Activated naive CD8-positive, alpha-beta T cell treated with anti-CD3 and anti-CD28 coated beads, Interleukin-2, amount 10 ng/mL, durations not matched to agents 7 days and 5 days (primary cell): ENCODE measurements around the gene NSG2. TPM values are rescaled to one million over a fixed set of nuclear protein-coding genes. Genes with fewer than 3 reads are reported as not detected.

ENCODE experiments used
- ATAC-seq: fragments of 150-1000 bp; cut with Tn5 transposase; one replicate; pipeline ENCODE4 v1.10.0; 2021; ENCODE audit warnings: low read depth, moderate library complexity
- POLR2A ChIA-PET: fragments of 350-600 bp; sonication (Branson Sonifier 250); formaldehyde crosslinking; loops from one replicate; lab custom pipeline; 2021; ENCODE audit warnings: antibody characterized with exemption; lab: Charles Lee
- DNase-seq: peaks from one replicate; pipeline ENCODE4 v3.0.0; 2021
- H3K27ac Mint-ChIP-seq: one replicate; pipeline ENCODE4 v1.8.0; 2022; ENCODE audit warnings: mild to moderate bottlenecking, mixed read lengths
- H3K27me3 Mint-ChIP-seq: one replicate; pipeline ENCODE4 v1.8.0; 2022; ENCODE audit warnings: mild to moderate bottlenecking, moderate library complexity, mixed read lengths
- H3K36me3 Mint-ChIP-seq: one replicate; pipeline ENCODE4 v1.8.0; 2021; ENCODE audit warnings: mild to moderate bottlenecking, mixed read lengths
- H3K4me1 Mint-ChIP-seq: one replicate; pipeline ENCODE4 v1.8.0; 2021; ENCODE audit warnings: mixed read lengths
- H3K4me3 Mint-ChIP-seq: one replicate; pipeline ENCODE4 v1.8.0; 2022; ENCODE audit warnings: mild to moderate bottlenecking, moderate library complexity, mixed read lengths
- H3K9me3 Mint-ChIP-seq: one replicate; pipeline ENCODE4 v1.8.0; 2021; ENCODE audit warnings: mixed read lengths
- total RNA-seq, 2 experiments: library from RNA; stranded (reverse); gene quantifications; one replicate each; pipeline ENCODE4 v1.2.3, GENCODE V29; 2021

Gene NSG2
- total RNA-seq, 2 experiments from 2014 or later, result not detected

DNA sequence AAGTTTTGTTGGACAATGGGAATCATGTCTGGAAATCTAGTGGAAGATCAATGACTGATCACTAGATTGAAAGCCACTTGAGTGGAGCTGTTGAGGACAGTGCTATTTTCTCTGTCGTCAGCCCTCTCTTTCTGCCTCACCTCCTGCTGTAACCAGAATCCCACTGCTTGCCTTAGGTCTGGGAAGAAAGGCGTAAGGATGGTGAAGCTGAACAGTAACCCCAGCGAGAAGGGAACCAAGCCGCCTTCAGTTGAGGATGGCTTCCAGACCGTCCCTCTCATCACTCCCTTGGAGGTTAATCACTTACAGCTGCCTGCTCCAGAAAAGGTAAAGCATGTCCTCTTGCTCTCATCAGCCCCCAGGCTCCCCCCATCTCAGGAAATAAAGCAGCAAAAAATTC, 1.1 kb downstream of the NSG2 start:
- DNase-seq, result no peak
- Mint-ChIP-seq H3K4me3 (no peak overlapping the region), H3K27ac (no peak overlapping the region), H3K36me3 (no peaks in the 10 kb centered on the region), H3K4me1 (no peaks in the 10 kb centered on the region), H3K9me3 (no peaks in the 10 kb centered on the region), H3K27me3 (no peaks in the 10 kb centered on the region)
- ATAC-seq, result no peak
- POLR2A ChIA-PET, result no interaction called here

DNA sequence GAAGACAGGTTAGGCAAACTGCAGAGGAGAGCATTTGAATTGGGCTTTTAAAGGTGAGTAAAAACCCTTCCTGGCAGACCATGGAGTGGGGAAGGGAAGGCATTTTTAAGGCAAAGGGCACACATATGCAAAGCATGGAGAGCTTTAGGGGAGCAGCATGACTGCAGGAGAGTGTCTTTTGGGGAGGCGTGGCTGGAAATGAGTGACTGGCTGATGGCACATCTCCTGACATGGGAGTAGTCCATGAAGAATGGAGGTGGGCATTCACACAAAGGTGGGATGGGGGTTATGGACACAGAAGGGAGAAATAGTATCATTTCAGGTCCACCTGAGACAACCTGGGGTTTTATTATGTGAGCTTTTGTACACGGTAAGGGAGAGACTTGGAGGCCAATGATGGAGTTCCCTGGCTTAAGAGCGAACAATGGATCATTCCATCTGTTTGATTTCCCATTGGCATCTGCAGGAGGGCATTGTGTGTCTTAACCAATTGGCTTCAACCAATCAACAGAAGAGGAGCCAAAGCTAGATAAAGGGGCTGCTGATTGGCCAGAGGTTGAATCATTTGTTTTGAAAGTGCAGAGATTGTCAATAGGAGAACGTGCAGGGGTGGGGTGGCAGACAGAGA, 2.1 kb downstream of the NSG2 start:
- no peak overlapping the region for H3K27ac Mint-ChIP-seq
- H3K27me3 Mint-ChIP-seq, result no peaks in the 10 kb centered on the region
- H3K4me3 Mint-ChIP-seq, result no peak overlapping the region
- POLR2A ChIA-PET, result no interaction called here
- H3K36me3 Mint-ChIP-seq, result no peaks in the 10 kb centered on the region
- DNase-seq, result no peak
- ATAC-seq, result no peak
- H3K4me1 Mint-ChIP-seq, result no peaks in the 10 kb centered on the region
- H3K9me3 Mint-ChIP-seq, result no peaks in the 10 kb centered on the region

DNA sequence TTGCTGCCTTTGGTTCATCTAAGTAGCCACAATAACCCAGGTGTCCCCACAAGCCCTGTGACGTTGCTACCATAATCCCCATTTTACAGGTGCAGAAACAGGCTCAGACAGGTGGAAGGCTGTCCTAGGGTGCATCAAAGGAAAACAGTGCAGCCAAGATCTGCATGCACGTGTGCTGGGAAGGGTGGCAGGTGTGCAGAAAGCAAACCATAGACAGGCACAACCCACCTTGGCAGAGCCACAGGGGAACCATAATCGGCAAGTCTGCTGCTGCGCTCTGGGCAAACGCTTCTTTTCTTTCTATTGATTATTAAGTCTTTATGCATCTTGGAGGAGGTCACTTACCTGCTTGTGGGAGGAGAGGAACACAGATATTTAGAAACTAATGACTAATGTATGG, 7.1 kb downstream of the NSG2 start:
- H3K27ac Mint-ChIP-seq, result no peak overlapping the region
- POLR2A ChIA-PET, result no interaction called here

DNA sequence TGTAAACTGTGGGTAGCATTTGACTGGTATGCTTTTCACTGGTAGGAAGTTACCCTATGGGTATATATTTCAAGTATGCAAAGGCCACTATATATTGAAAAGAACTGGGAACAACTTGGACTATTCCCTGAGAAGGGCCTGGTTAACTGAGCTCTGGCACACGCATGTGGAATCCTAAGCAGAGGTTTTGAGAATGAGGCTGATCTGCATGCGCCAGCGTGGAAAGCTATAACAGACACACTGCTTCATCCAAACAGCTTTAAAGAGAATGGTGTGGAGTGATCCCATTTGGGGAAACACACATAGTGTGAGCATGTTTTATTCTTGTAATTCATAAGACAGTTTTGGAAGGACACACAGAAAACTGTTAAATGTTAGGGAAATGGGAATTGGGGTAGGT, 8.4 kb downstream of the NSG2 start:
- no peaks in the 10 kb centered on the region for H3K36me3 Mint-ChIP-seq
- H3K4me1 Mint-ChIP-seq, result no peaks in the 10 kb centered on the region
- no peaks in the 10 kb centered on the region for H3K27me3 Mint-ChIP-seq
- H3K27ac Mint-ChIP-seq, result no peak overlapping the region
- POLR2A ChIA-PET, result no interaction called here
- no peaks in the 10 kb centered on the region for H3K9me3 Mint-ChIP-seq
- H3K4me3 Mint-ChIP-seq, result no peak overlapping the region
- DNase-seq (no peak), ATAC-seq (no peak)

More for the DNA sequence above, 7.1 kb downstream of the NSG2 start:
- no peak overlapping the region for H3K4me3 Mint-ChIP-seq
- no peaks in the 10 kb centered on the region for H3K36me3 Mint-ChIP-seq
- no peak for DNase-seq
- no peaks in the 10 kb centered on the region for H3K4me1 Mint-ChIP-seq
- H3K27me3 Mint-ChIP-seq, result no peaks in the 10 kb centered on the region
- H3K9me3 Mint-ChIP-seq, result no peaks in the 10 kb centered on the region
- no peak for ATAC-seq

DNA sequence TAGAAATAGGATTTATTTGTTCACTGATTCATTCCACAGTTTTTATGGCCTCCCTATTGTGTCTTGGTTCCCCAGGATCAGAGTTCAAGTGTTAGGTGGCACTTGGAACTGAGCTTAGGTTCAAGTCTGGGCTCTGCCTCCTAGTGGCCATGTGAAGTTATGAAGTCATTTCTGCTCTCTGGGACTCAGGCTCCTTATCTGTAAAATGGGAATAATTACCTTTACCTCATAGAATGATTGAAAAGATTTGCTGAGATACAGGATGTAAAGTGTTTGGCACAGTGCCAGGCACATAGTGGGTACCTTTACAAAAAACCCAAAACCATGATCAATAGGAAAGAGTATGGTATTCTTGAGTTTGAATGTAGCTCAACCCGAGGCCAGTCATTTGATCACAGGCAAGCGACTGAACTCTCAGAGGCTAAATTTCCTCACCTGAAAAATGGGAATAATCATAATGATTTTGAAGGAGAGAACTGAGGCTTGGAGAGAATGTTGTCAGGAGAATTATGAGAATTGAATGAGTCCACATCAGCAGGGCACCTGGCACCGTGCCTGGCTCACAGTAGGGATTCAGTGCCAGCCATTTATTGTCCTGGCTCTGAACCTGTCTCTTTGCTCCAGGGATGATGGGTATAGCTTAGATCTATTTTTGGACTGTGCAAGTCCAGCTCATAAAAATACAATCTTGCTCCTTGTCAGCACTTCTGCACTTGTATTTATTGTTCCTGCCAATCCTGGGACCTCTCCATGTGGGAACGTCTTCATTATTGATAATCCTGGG, 10.8 kb downstream of the NSG2 start:
- Mint-ChIP-seq H3K4me1 (no peaks in the 10 kb centered on the region), H3K27me3 (no peaks in the 10 kb centered on the region), H3K27ac (no peak overlapping the region), H3K9me3 (no peaks in the 10 kb centered on the region), H3K4me3 (no peak overlapping the region), H3K36me3 (no peaks in the 10 kb centered on the region)
- ATAC-seq (no peak), DNase-seq (no peak)
- POLR2A ChIA-PET, result no interaction called here

DNA sequence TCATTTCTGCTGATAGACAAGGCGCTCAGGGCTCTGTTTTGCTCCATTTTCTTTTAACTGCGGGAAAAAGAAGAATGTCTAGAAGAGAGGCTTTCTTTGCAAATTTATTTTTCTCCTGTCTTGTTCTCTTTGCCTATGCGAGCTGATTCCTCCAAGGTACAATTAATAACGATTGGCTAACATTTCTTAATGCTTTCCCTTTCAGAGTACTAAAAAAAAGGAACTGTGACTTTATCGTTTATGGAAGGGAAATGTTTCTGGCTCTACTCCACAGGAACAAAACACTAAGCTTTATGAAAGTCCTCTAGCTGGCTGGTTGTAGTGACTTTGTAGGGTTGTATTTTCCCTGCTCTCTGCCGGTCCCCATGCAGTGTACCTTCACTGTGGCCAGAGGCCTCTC, 11.7 kb downstream of the NSG2 start:
- POLR2A ChIA-PET, result no interaction called here
- Mint-ChIP-seq H3K4me1 (no peaks in the 10 kb centered on the region), H3K27ac (no peak overlapping the region), H3K9me3 (no peaks in the 10 kb centered on the region), H3K36me3 (no peaks in the 10 kb centered on the region), H3K27me3 (no peaks in the 10 kb centered on the region), H3K4me3 (no peak overlapping the region)
- no peak for DNase-seq
- ATAC-seq, result no peak

DNA sequence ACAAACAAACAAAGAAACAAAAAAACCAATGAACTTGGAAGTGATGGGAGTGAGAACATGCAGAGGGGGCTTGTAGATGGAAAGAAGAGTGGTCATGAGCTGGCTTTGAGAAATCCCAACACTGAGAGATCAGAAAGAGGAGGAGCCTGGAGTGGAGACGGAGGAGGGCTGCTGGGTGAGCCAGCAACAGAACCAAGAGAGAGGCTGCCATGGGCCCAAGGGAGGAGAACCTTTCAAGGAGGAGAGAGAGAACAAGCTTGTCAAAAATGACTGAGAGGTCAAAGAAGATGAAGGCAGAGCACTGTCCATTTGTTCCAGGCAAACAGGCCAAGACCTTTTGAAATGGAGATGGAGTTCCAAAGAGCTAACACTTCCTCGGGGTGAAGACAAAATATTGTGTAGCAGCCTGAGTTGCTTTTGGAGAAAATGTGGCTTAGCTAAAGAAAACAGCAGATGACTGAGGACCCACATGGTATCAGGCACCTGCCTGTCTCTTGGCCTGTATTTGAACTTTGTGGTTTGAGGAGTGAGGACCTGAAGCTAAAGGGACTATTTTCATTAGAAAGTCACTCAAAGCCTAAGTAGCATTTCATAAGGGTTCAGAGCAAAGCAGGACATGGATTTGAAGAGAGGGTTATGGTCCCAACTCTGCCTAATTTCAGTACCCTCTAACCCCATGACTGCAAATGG, 13.1 kb downstream of the NSG2 start:
- H3K4me1 Mint-ChIP-seq, result no peaks in the 10 kb centered on the region
- POLR2A ChIA-PET, result no interaction called here
- no peak overlapping the region for H3K4me3 Mint-ChIP-seq
- H3K9me3 Mint-ChIP-seq, result no peaks in the 10 kb centered on the region
- DNase-seq (no peak), ATAC-seq (no peak)
- no peak overlapping the region for H3K27ac Mint-ChIP-seq
- H3K27me3 Mint-ChIP-seq, result no peaks in the 10 kb centered on the region
- H3K36me3 Mint-ChIP-seq, result no peaks in the 10 kb centered on the region

DNA sequence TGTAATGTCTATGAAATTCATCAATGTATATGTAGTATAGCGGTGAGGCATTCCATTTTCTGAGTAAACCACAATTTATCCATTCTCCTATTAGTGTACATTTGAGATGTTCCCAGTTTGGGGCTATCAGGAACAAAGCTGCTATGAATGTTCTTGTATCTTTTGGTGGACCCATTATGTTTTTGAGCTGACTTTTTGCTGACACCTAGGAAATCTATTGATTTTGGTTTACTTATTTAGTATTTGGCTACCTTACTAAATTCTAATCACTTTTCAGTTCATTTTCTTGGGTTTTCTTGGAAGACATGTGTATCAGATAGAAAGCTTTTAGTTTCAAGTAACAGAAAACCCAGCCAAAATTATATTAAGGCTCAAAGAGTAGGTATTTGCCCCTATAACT, 13.7 kb downstream of the NSG2 start:
- POLR2A ChIA-PET, result no interaction called here
- no peaks in the 10 kb centered on the region for H3K4me1 Mint-ChIP-seq
- H3K27ac Mint-ChIP-seq, result no peak overlapping the region
- ATAC-seq, result no peak
- DNase-seq, result no peak
- H3K9me3 Mint-ChIP-seq, result no peaks in the 10 kb centered on the region
- H3K4me3 Mint-ChIP-seq, result no peak overlapping the region
- peaks cover 3% of the 10 kb centered on the region for H3K27me3 Mint-ChIP-seq
- no peaks in the 10 kb centered on the region for H3K36me3 Mint-ChIP-seq

DNA sequence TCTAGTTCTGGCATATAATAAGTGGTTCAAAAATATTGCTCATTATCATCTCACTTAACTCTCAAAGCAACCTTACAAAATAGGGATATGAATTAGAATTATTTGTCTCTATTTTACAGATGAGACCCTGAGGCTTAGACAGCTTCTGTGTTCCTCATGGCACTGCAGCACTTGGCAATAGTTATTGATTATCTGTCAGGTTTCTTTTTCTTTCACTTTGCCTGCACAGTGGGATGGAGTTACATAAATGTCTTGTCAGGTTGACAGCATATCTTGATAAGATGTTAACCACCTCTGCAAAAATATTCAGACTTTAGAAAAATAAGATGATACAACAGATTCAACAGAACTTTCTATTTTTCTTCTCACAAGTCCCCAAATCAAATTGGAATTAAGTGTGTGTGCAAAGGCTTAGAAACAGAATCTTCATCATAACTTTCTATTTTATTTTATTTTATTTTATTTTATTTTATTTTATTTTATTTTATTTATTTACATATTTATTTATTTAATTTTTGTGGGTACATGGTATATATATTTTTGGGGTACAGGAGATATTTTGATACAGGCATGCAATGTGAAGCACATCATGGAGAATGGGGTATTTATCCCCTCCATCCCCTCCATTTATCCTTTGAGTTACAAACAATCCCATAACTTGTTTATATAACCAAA, 17.7 kb downstream of the NSG2 start:
- Mint-ChIP-seq H3K27ac (no peak overlapping the region), H3K27me3 (peaks cover 6% of the 10 kb centered on the region), H3K36me3 (no peaks in the 10 kb centered on the region), H3K4me1 (no peaks in the 10 kb centered on the region), H3K4me3 (no peak overlapping the region), H3K9me3 (no peaks in the 10 kb centered on the region)
- DNase-seq (no peak), ATAC-seq (no peak)
- POLR2A ChIA-PET, result no interaction called here

DNA sequence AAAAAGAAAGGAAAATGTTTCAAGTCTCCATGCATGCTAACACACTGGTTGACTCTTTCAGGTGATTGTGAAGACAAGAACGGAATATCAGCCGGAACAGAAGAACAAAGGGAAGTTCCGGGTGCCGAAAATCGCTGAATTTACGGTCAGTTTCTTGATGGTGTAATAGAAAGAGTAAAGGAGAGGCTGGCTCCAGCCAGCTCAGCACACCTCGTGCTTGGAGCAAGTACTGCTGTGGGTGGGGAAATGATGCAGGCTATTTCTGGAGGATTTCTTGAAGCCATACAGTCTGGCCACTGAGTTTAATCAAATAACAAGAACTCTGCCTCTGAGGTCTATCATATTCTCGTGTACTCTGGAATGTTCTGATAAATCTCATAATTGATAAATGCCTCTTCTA, 18.7 kb downstream of the NSG2 start:
- Mint-ChIP-seq H3K4me1 (no peaks in the 10 kb centered on the region), H3K4me3 (no peak overlapping the region), H3K27ac (no peak overlapping the region), H3K27me3 (peaks cover 10% of the 10 kb centered on the region), H3K9me3 (no peaks in the 10 kb centered on the region), H3K36me3 (no peaks in the 10 kb centered on the region)
- DNase-seq (no peak), ATAC-seq (no peak)
- POLR2A ChIA-PET, result no interaction called here

DNA sequence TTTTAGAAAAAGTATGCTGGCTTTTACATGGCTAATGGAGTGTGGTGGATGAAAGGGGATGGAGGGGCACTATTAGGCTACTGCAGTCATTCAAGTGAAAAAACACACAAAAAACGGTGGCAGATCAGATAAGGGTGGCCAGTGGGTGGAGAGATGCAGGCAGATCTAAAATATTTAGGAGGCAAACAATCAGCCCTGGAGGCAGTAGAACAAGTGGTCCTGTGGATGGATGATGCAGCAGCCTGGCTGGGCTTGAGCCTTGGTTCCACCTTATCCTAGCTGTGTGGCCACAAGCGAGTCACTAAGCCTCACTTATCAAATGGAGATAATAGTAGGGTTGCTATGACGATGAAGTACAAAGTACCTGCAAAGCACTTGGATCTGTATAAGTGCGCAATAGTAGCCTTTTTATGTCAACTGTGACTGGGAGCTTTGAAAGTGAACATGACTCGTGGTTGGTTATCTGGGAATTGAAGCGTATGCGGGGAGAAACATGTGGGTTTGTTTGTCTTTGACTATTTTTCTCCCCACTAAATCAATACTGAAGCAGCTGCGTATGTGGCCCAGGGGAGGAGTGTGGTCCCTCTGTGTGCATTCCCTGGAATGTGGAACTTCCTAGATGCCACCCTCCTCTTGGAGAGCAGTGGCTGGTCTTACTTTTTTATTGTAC, 20.2 kb downstream of the NSG2 start:
- H3K4me1 Mint-ChIP-seq, result no peaks in the 10 kb centered on the region
- no peak for DNase-seq
- no peaks in the 10 kb centered on the region for H3K36me3 Mint-ChIP-seq
- H3K27me3 Mint-ChIP-seq, result peaks cover 10% of the 10 kb centered on the region
- POLR2A ChIA-PET, result no interaction called here
- no peak overlapping the region for H3K27ac Mint-ChIP-seq
- no peak overlapping the region for H3K4me3 Mint-ChIP-seq
- no peaks in the 10 kb centered on the region for H3K9me3 Mint-ChIP-seq
- no peak for ATAC-seq

DNA sequence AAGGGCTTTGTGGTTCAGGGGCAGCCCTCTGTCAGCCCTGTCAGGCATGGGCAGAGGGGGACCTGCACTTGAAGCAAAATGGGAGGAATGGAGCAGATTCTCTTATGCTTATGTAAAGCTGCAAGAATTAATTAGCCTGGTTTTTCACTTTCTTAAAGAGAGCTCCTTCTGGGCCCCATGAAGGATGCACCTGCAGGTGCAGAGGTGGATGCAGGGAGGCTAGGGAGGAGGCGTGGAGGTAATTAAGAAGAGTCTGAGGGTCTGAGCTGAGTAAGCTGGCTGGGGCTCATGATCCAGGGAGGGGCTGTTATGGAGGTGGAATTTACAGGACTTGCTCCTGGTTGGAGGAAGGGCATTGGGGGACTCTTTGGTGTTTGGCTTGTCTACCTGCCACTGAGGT, 22.0 kb downstream of the NSG2 start:
- Mint-ChIP-seq H3K4me3 (no peak overlapping the region), H3K4me1 (no peaks in the 10 kb centered on the region), H3K36me3 (no peaks in the 10 kb centered on the region), H3K27me3 (peaks cover 10% of the 10 kb centered on the region), H3K27ac (no peak overlapping the region), H3K9me3 (no peaks in the 10 kb centered on the region)
- ATAC-seq (no peak), DNase-seq (no peak)
- POLR2A ChIA-PET, result no interaction called here

DNA sequence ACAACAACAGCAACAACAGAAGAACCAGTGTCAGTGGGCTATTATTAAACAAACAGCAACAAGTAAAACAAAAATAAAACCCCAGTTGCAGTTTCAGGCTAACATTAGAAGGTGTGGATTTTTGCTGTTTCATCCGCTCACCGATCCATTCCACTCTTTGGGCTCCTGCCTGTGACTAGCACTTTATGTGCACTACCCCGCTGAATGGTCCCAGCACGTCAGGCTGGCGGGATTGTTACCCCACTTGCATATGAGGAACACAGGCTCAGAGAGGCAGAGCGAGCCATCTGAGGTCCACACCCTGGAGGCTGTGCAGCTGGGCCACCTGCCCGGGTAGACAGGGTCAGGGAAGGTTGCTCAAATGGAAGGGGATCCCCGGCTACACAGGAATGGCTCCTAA, 26.0 kb downstream of the NSG2 start:
- Mint-ChIP-seq H3K27me3 (peaks cover 5% of the 10 kb centered on the region), H3K27ac (no peak overlapping the region)
- no peak for DNase-seq

More for the DNA sequence above, 26.0 kb downstream of the NSG2 start:
- Mint-ChIP-seq H3K36me3 (no peaks in the 10 kb centered on the region), H3K9me3 (no peaks in the 10 kb centered on the region), H3K4me1 (no peaks in the 10 kb centered on the region), H3K4me3 (no peak overlapping the region)
- no peak for ATAC-seq
- POLR2A ChIA-PET, result no interaction called here
